HepG2 (cell line): ENCODE measurements around the gene UBE2U. TPM values are rescaled to one million over a fixed set of nuclear protein-coding genes. Genes with fewer than 3 reads are reported as not detected.

Experiments
- ATAC-seq: fragments of 200-7000 bp; cut with Tn5 transposase; 3 replicates; pipeline ENCODE4 v1.9.1; 2020; ENCODE audit warnings: mild to moderate bottlenecking, moderate library complexity
- BruUV-seq: library from RNA; stranded (reverse); fragments of 400-500 nt; replicated peaks from 2 replicates; lab custom pipeline; 2021; lab: Mats Ljungman, UMichigan
- CTCF ChIA-PET: fragments of 300-600 bp; formaldehyde crosslinking; extraction: SDS; loops from one replicate; lab custom pipeline; 2021; ENCODE audit warnings: low total read pairs, inconsistent platforms, low intra/inter-chr PET ratio; lab: Yijun Ruan, JAX
- POLR2A ChIA-PET: fragments of 350-600 bp; sonication (Branson Sonifier 250); formaldehyde crosslinking; loops from one replicate; lab custom pipeline; 2020; ENCODE audit warnings: antibody characterized with exemption, inconsistent platforms; lab: Yijun Ruan, JAX
- DNase-seq: peaks from one replicate; pipeline ENCODE4 v3.0.0-alpha.2; 2015; ENCODE audit warnings: low spot score
- FAIRE-seq: peaks from 3 replicates; lab custom pipeline; 2011; peaks lifted over from hg19 to GRCh38; lab: Jason Lieb, UNC
- H2AFZ ChIP-seq: one replicate; pipeline ENCODE4 v1.6.1; 2011; ENCODE audit warnings: low read length, inconsistent platforms
- H3K27ac ChIP-seq: fragments of 300-600 bp; 3 replicates; pipeline ENCODE4 v1.8.0; 2011; ENCODE audit warnings: mixed run types, mild to moderate bottlenecking, mixed read lengths, low read length, inconsistent platforms; ENCODE audit not compliant: insufficient read depth; ENCODE audit errors: extremely low read length
- H3K27me3 ChIP-seq, 2 experiments: fragments of 200-600 bp in 1 of 2; 2 replicates in 1 of 2; 3 replicates in 1 of 2; pipeline versions ENCODE4 v1.6.0 to v1.8.0; 2011; ENCODE audit warnings: low read length in 2 of 2, mild to moderate bottlenecking in 2 of 2, moderate library complexity in 2 of 2, inconsistent platforms in 1 of 2; ENCODE audit not compliant: insufficient read depth in 2 of 2, control insufficient read depth in 1 of 2
- H3K36me3 ChIP-seq, 2 experiments: fragments of 200-600 bp in 1 of 2; replicated peaks in 1 of 2; 2 replicates in 1 of 2; 3 replicates in 1 of 2; pipeline versions ENCODE4 v1.5.1 to v1.8.0; 2011; ENCODE audit warnings: low read length in 2 of 2, inconsistent platforms in 1 of 2; ENCODE audit not compliant: insufficient read depth in 2 of 2, control insufficient read depth in 1 of 2
- H3K4me1 ChIP-seq: 2 replicates; pipeline ENCODE4 v1.5.1; 2012; ENCODE audit warnings: low read length, inconsistent platforms; ENCODE audit not compliant: insufficient read depth
- H3K4me2 ChIP-seq: 2 replicates; pipeline ENCODE4 v1.6.0; 2011; ENCODE audit warnings: low read depth, low read length, inconsistent platforms
- H3K4me3 ChIP-seq, 3 experiments: fragments of 200-600 bp in 1 of 3; sonication (generic), shearing (Covaris generic) in 1 of 3; replicated peaks in 1 of 3; 2 replicates each; pipeline ENCODE4 v1.5.1; 2011 to 2016; ENCODE audit warnings: low read length in 3 of 3, inconsistent platforms in 2 of 3, low read depth in 2 of 3, mild to moderate bottlenecking in 2 of 3, control low read depth in 1 of 3, mixed read lengths in 1 of 3; ENCODE audit not compliant: insufficient read depth in 1 of 3
- H3K79me2 ChIP-seq: one replicate; pipeline ENCODE4 v1.6.1; 2011; ENCODE audit warnings: low read length, inconsistent platforms; ENCODE audit not compliant: insufficient read depth
- H3K9ac ChIP-seq: 2 replicates; pipeline ENCODE4 v1.6.0; 2011; ENCODE audit warnings: mild to moderate bottlenecking, low read depth, low read length, inconsistent platforms; ENCODE audit not compliant: insufficient read depth
- H3K9me3 ChIP-seq: 2 replicates; pipeline ENCODE4 v1.5.1; 2012; ENCODE audit warnings: mild to moderate bottlenecking, low read length
- H4K20me1 ChIP-seq: 2 replicates; pipeline ENCODE4 v1.6.0; 2011; ENCODE audit warnings: inconsistent platforms, mild to moderate bottlenecking, low read length, moderate library complexity; ENCODE audit not compliant: insufficient read depth
- GFI1 ChIP-seq: sonication (generic); formaldehyde crosslinking; IDR thresholded peaks from 2 replicates; pipeline ENCODE4 v1.5.0; 2020; ENCODE audit warnings: missing genetic modification reagents, mild to moderate bottlenecking, borderline replicate concordance
- GZF1 ChIP-seq: sonication (generic); formaldehyde crosslinking; IDR thresholded peaks from 2 replicates; pipeline ENCODE4 v1.5.1; 2020; ENCODE audit warnings: mild to moderate bottlenecking, missing genetic modification reagents
- JUN ChIP-seq: sonication (generic); formaldehyde crosslinking; IDR thresholded peaks from 2 replicates; pipeline ENCODE4 v1.4.0; 2020; ENCODE audit warnings: mild to moderate bottlenecking, missing genetic modification reagents
- KAT7 ChIP-seq: IDR thresholded peaks from 2 replicates; pipeline ENCODE4 v1.6.1; 2018; ENCODE audit warnings: borderline replicate concordance, missing compliant biosample characterization
- NR2F2 ChIP-seq: IDR thresholded peaks from 2 replicates; pipeline ENCODE4 v1.6.1; 2012; ENCODE audit warnings: low read depth, inconsistent platforms, borderline replicate concordance
- PHF8 ChIP-seq: sonication (generic); formaldehyde crosslinking; IDR thresholded peaks from 2 replicates; pipeline ENCODE4 v1.5.0; 2020; ENCODE audit warnings: missing genetic modification reagents
- PPARG ChIP-seq: conservative IDR thresholded peaks from 2 replicates; pipeline ENCODE4 v1.6.1; 2016; ENCODE audit warnings: missing biosample characterization, missing genetic modification reagents
- SOX6 ChIP-seq, 2 experiments: fragments of 450-650 bp in 1 of 2; sonication (generic) in 1 of 2; formaldehyde crosslinking in 1 of 2; IDR thresholded peaks; 2 replicates each; pipeline versions ENCODE4 v1.4.0 to v1.6.1; 2017 to 2020; ENCODE audit warnings: antibody characterized with exemption in 1 of 2, mild to moderate bottlenecking in 1 of 2, missing genetic modification reagents in 1 of 2
- TSC22D2 ChIP-seq: sonication (generic); formaldehyde crosslinking; IDR thresholded peaks from 2 replicates; pipeline ENCODE4 v1.5.1; 2020; ENCODE audit warnings: missing genetic modification reagents, mild to moderate bottlenecking, borderline replicate concordance
- ZNF264 ChIP-seq: sonication (generic); formaldehyde crosslinking; IDR thresholded peaks from 2 replicates; pipeline ENCODE4 v1.4.0; 2020; ENCODE audit warnings: missing genetic modification reagents
- WGBS: methylation state at CpG from one replicate; pipeline ENCODE4 v1.1.6; 2017; ENCODE audit warnings: low lambda C conversion rate; 5-methylcytosine and 5-hydroxymethylcytosine counted together
- in situ Hi-C: cut with HindIII; loops from 2 replicates; pipeline ENCODE4 v1.10.0; 2017; ENCODE audit warnings: low pct_unique_long_range_greater_than_20kb; ENCODE audit not compliant: extremely low pct_ligation_motif_present
- intact Hi-C: fragments of 100-400 bp; cut with micrococcal nuclease; formaldehyde crosslinking; loops from one replicate; pipeline ENCODE4 v1.10.0; 2022; ENCODE audit not compliant: unreplicated experiment
- polyA plus RNA-seq, 8 experiments: library from polyadenylated mRNA; depleted of rRNA in 3 of 8; stranded (reverse) in 7 of 8; unstranded in 1 of 8; fragments of >200 nt; fragmentation: Illumina TruSeq in 4 of 8; extraction: Trizol in 4 of 8; gene quantifications; 2 replicates each; pipeline versions ENCODE4 v1.2.1 to v1.2.3, GENCODE V29; 2011 to 2016; ENCODE audit warnings: low read depth in 4 of 8, missing spikeins in 1 of 8, mixed read lengths in 1 of 8; ENCODE audit not compliant: insufficient read depth in 1 of 8
- total RNA-seq, 5 experiments: library from RNA; depleted of rRNA; stranded (reverse); fragments of >200 nt; fragmentation: Illumina TruSeq; extraction: Trizol; gene quantifications; 2 replicates each; pipeline ENCODE4 v1.2.3, GENCODE V29; 2016; ENCODE audit warnings: low read depth in 1 of 5

Gene UBE2U
- total and polyA plus RNA-seq, 2 of the 13 experiments (the other 11 are each of a cell fraction or from before 2014, with no cell fraction given) = not detected

GRCh38 chr1:64186138-64186897 is 17.1 kb upstream of the UBE2U start:
- CTCF ChIA-PET = no interaction called here
- POLR2A ChIA-PET = no interaction called here
- Histone ChIP-seq H4K20me1 (no peaks in the 10 kb centered on the region), H3K27ac (no peak overlapping the region), H3K4me1 (peaks cover 21% of the 10 kb centered on the region), H3K36me3 (no peaks in the 10 kb centered on the region), H3K79me2 (no peaks in the 10 kb centered on the region), H3K9ac (no peak overlapping the region), H3K27me3 (no peaks in the 10 kb centered on the region), H3K9me3 (no peaks in the 10 kb centered on the region), H2AFZ (no peak overlapping the region), H3K4me2 (no peak overlapping the region; the same call in 1 of the 2 replicates), H3K4me3 (no peak overlapping the region; a peak in 1 of 6 replicates)
- WGBS = 44% methylated on average over 7 of the region's 10 CpGs
- TF ChIP-seq SOX6 (IDR thresholded peaks at IDR 0.05) = no peak
- 0 out of 2 replicates have a peak, but pooled peaks have one; percentile 34 for TF ChIP-seq SOX6 (CRISPR knock-in tag; IDR thresholded peaks at IDR 0.05)
- no peak for TF ChIP-seq JUN (CRISPR knock-in tag)
- BruUV-seq = no TSS peak
- FAIRE-seq = no peak
- intact Hi-C loops = no loop called here
- ATAC-seq = no peak
- in situ Hi-C loops = no loop called here
- no peak for DNase-seq

- Histone ChIP-seq H3K4me3 (no peak overlapping the region), H3K36me3 (no peaks in the 10 kb centered on the region), H3K4me2 (no peak overlapping the region), H3K79me2 (no peaks in the 10 kb centered on the region), H3K4me1 (peaks cover 21% of the 10 kb centered on the region), H3K27ac (no peak overlapping the region), H3K9ac (no peak overlapping the region), H2AFZ (no peak overlapping the region), H3K27me3 (no peaks in the 10 kb centered on the region), H4K20me1 (no peaks in the 10 kb centered on the region), H3K9me3 (no peaks in the 10 kb centered on the region)
- intact Hi-C loops (no loop called here), in situ Hi-C loops (no loop called here)
- ATAC-seq (no peak), DNase-seq (no peak), FAIRE-seq (no peak)
- 52% methylated on average over 5 of the region's 7 CpGs for WGBS
- CTCF ChIA-PET = no interaction called here
- POLR2A ChIA-PET = no interaction called here
- BruUV-seq = no TSS peak
- TF ChIP-seq PHF8 (no peak), TSC22D2 (CRISPR knock-in tag) (no peak), PPARG (CRISPR knock-in tag) (no peak), GFI1 (CRISPR knock-in tag) (no peak), ZNF264 (CRISPR knock-in tag) (no peak), NR2F2 (no peak), GZF1 (no peak), KAT7 (CRISPR knock-in tag) (no peak)
These were observed 16.5 kb upstream of the UBE2U start for GRCh38 chr1:64186898-64187280.
